Suppressor macrophage treated with lipopolysaccharide for 4 hours (primary cell): ENCODE measurements around the gene PHPT1.
"Not testable (repeated sequence)": the region's sequence is repeated elsewhere in the genome, so short reads cannot be mapped to it uniquely, and the experiment has no call there.

ENCODE experiments used
- DNase-seq: peaks from one replicate; pipeline ENCODE4 v3.0.0-alpha.2; 2020

The PHPT1 gene

DNA sequence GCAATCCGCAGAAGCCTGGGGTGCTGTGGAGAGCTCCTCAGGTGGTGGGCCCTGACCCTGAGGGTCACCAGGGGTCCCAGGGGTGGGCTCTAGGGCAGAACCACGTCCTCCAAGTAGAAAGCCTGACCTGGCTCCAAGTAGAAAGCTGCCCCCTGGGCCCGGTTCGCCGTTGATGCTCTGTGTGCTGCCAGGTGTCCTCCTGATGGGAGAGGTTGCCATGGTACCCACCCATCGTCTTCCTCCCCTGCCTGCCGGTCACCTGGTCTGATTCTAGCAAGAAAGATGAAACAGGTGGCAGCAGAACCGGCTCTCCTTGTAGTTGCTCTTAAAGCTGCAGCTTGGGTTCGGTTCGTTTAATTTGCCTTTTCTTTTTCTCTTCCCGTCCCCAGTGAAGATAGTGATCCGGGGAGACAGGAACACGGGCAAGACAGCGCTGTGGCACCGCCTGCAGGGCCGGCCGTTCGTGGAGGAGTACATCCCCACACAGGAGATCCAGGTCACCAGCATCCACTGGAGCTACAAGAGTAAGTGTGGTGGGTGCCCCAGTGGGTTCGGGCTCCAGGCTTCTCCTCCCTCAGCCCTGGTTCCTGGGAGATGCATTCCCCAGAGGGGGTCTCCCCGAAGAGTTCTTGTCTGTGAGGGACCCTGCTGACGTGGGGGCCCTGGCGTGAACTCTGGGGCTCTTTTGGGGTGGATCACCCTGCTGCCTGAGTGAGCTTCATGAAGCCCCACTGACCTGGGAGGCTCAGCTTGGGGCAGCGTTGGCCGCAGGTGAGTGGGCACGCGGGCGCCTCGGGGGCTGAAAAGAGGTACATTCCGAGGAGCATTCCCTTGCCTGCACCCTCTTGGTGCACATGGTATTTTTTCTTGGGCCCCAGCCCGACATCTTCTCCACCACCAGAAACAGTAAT lies 25.8 kb upstream of the PHPT1 start:
- no peak for DNase-seq

DNA sequence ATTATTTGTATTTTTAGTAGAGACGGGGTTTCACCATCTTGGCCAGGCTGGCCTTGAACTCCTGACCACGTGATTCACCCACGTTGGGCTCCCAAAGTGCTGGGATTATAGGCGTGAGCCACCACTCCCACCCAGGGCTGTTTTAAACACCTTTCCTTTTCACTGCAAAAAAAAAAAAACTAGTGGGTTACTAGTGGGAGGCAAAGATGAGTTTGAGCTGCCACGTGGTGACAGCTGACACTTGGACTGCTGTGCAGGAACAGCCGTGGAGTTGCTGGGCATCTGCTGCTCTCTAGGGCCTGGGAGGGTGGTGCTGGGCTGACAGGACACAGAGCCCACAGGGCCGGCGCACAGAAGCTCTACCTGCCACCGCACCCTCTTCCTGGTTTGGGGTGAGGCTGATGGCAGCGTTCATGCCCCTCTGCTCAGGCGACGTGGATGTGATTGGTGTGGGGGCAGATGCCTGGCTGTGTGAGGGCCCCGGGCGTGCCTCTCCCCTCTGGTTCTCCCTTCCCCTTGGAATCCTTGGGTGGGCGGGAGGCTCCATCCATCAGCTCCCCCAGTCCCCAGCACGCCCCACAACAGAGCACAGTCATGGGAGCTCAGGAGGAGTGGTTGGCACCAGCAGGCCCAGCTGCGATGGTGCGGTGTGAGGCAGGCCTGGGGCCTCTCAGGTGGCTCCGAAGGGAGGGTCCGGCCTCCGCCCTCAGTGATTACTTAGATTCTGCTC lies 24.5 kb upstream of the PHPT1 start:
- DNase-seq = no peak

DNA sequence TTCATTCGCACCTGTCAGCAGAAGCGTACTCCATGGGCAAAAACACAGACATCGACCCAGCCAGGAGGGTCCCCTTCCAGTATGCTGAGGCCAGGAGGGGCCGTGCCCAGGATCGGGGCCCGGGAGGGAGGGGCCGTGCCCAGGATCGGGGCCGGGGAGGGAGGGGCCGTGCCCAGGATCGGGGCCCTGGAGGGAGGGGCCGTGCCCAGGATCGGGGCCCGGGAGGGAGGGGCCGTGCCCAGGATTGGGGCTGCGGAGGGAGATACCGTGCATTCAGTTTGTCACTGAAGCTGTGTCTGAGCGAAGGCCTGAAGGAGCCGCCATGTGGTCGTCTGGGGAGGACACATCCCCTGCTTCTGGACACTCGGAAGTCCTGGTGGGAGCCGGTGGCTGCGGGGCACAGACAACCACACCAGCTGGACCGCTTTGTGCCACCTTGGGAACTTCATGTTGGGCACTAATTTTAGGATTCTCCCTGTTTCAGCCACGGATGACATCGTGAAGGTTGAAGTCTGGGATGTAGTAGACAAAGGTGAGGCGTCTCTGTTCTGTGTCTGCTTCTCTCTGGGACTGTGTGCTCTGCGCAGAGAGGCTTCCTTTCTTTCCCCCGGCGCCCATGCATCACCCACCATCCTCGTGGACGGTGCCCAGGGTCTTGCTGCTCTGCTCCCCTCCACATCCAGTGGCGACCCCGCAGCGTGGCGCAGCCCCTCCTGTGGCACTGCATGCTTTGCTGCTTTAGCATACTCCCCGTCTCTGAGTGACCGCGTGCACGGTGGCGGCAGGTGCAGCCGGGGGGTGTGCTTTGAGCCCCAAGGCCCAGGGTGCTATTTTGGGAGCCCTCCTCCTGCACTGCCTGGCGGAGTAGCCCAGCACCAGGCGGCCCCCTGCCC lies 23.7 kb upstream of the PHPT1 start:
- no peak for DNase-seq

DNA sequence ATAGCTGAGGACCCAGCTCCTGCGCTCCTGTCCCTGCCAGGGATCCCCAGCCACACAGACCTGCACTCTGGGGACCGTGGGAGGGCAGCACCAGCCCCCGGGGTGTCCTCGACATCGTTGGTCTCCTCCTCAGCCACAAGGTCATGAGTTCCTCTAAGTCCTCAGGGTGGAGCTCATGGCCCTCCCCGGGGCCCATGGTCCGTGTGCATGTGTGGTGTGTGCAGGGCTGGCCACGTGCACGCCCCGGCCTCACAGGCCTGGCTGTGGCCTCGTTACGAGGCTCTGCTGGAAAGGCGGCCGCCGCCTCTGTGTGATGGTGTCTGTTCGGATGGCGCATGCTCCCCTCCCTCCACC lies 23.0 kb upstream of the PHPT1 start:
- DNase-seq = no peak

DNA sequence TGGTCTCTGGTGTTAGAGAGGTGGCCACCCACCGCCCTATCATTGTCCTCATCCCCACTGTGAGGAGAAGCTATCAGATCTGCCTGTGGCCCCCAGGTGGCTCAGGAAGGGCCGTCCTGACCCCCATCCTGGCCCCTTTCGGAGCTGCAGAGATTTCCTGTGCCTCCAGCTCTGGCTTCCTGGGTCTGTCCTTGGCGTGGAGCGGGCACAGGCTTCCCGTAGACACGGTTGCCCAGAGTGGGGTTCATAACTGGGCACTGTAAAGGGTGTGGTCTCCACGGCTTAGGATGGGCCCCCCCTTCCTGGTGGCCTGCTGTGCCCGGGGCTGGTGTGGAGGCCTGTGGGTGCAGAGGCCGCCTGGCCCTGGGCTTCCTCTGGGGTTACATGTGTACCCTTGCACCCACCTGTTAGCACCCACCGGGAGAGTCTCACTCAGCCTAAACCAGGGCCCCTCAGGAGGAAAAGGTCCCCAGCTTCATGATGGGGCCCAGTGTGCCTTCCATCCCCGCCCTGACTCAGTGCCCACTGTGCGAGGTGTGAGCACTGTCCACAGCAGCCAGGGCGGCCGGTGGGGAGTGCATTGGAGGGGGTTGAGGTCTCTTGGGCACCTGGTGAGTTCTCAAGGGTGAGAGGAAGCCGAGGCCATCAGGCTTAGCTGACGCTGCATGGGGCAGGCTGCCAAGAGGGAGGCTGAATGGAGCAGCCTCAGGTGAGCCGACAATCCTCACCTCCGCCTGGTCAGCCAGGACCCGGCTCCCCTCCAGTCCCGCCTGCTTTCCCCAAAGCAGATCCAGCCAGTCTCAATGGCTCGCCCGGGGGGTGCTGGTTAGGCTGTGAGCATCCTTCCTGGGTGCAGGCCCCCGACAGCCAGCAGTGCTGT lies 22.3 kb upstream of the PHPT1 start:
- no peak for DNase-seq

DNA sequence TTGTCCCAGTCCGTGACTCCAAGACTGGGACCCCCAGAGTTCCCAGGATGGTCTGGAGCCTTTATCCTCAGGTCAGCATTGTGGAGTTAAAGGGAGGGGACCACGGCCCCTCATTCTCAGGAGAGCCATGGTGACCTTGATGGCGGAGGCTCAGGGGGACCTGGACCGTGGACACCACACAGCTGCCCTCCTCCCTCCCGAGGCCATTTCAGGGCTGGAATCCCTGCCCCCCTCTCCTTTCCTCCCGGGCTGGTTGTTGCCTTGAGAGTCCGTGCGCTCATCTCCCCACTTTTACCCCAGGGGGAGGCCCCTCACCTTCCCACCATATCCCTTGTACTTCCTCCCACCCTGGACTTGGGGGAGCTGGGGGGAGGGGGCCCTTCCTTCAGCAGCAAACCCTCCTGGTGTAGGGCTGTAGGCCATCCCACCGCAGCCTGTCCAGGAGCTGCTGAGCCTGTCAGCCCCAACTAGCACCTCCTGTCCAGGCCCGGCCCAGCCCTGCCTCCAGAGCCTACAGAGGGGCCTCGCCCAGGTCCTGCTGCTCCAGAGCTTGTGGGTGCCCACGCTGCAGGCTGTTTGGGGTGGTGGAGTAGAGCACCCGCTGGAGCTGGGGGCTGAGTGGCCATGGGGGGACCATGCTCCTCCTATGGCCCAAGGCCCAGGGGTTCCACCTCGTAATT lies 21.3 kb upstream of the PHPT1 start:
- DNase-seq = no peak

DNA sequence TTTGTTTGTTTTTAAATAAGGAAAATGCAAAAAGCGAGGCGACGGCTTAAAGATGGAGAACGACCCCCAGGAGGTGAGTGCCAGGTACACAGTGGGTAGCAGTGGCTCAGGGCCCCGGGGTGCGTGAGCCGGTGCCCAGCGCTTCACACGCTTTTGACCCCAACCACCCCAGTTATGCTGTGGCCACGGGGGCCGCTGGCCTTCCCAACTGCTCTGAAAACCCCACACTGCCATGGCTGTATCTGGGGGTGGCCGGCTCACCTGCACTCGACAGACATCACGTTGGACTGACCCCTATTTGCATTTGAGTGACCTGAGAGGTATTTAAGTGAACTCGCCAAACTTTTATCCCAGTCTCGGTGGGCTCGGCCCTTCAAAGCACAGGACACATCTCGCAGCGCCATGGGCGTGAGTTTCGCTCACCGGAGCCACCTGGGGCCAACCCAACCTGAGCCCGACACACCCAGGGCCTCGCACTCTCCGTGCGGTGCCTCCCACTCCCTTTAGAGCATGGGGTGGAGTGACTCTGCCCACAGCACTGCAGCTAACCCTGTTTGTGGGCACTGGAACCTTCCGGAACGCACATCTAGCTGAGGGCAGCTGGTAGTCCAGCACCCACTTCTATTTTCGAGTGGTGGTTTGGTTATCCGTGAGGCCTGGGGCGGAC lies 20.6 kb upstream of the PHPT1 start:
- DNase-seq = no peak

DNA sequence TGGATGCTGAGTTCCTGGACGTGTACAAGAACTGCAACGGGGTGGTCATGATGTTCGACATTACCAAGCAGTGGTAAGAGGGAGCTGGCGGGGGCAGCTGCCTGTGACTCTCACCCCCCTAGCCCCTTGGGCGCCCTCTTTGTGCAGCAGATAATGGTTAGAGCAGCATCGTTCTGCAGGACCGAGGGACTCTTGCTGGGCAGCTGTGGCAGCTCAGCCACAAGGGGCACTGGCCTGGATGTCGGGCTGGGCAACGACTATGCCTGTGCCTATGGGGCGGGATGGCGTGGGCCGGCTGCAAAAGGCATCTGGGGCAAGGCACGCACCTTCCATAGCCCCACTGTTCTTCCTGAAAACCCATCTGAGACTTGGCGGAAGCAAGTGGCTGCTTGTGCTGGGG lies 19.8 kb upstream of the PHPT1 start:
- no peak for DNase-seq

DNA sequence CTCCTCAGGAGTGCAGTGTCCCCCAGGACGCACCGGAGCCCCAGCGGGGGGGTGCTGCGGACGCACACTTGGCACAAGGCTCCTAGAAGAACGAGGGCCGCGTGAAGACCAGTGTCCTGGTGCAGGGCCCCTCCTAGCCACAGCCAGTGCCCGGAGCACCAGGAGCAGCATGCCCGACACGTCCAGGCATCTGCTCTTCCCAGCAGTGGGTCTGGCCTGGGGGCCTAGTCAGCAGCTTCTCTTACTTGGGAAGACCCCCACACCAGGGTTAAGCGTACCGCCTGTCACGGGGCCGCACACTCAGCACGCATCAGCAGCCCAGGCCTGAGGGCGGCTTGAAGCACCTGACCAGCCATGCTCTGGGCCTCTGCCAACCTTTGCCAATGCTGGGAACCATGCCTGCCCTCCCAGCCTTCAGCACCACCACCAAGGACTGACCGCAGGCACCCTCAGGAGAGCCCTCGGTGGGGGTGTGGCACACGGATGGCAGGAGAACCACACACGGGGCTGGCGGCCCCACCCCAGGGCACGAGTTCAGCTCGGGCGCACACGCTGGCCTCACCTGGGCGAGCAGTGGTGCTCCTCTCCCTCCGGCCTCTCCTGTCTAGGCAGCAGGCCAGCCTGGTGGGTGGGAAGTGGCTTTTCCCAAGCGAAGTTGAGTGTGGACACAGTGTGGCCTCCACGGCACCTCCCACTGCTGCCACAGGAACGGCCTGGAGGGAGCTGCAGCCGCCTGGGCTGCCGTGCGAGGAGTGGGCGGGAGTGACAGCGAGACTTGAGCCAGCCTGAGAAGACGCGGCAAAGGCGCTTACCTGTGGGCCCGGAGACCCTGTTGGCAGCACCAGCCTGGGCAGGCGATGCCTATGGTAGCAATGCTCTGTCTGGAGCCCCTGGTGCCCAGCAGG lies 19.0 kb upstream of the PHPT1 start:
- no peak for DNase-seq

DNA sequence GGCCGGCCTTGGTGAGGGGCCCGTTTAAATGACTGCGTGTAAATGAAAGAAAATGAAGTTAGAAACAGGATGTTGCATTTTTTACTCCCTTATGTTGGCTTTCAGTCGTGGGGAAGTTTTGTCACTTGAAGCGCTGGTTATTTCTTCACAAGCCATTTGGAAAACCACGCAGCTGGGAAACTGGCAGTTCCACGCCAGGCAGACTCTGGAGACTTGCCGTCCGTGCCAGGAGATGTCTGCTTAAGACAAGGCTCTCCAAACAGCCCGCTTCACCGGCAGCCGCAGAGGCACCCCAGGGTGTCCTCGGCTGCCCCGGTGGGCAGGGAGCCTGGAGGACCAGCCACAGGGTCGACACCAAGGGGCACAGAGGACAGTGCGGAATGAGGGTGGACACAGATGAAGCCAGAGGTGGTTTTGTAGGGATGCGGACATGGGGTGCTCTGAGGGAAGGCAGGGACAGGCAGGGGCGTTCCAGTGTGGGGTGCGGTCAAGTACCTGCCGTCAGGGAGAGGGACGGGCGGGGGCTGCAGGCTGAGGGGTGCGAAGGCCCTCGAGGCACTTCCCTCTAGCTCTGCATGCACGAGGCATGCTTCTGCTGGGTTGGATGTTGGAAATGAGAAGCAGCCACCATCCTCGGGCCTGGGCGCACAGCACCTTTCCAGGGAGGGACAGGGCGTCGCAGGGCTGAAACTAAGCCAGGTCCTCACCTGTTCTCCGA lies 18.0 kb upstream of the PHPT1 start:
- no peak for DNase-seq

DNA sequence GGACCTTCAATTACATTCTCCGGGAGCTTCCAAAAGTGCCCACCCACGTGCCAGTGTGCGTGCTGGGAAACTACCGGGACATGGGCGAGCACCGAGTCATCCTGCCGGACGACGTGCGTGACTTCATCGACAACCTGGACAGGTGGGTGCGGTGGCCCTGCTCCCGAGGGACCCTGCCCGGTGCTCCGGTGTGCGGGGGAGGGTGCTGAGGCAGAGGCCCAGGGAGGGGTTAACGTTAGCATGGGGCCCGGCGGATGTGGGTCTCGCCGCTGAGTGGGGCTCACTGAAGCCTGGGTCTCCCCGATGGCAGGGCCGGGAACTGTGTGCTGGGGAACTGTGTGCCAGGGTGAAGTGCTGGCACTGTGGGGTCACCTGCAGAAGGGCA lies 17.5 kb upstream of the PHPT1 start:
- DNase-seq = no peak

DNA sequence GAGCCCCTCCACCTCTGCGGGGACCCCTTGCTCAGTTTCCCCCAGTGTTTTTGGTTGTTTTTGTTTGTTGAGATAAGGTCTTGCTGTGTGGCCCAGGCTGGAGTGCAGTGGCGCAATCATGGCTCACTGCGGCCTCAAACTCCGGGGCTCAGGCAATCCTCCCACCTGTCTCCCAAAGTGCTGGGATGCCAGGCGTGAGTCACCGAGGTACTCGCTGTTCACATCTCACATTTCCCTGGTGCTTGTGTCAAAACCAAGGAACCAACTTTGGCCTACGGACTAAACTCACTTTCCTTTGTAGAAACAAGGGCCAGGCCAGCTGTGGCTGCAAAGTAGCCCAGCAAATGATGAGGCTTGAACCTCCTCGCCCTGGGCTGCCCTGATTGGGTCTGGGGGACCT lies 16.6 kb upstream of the PHPT1 start:
- no peak for DNase-seq

DNA sequence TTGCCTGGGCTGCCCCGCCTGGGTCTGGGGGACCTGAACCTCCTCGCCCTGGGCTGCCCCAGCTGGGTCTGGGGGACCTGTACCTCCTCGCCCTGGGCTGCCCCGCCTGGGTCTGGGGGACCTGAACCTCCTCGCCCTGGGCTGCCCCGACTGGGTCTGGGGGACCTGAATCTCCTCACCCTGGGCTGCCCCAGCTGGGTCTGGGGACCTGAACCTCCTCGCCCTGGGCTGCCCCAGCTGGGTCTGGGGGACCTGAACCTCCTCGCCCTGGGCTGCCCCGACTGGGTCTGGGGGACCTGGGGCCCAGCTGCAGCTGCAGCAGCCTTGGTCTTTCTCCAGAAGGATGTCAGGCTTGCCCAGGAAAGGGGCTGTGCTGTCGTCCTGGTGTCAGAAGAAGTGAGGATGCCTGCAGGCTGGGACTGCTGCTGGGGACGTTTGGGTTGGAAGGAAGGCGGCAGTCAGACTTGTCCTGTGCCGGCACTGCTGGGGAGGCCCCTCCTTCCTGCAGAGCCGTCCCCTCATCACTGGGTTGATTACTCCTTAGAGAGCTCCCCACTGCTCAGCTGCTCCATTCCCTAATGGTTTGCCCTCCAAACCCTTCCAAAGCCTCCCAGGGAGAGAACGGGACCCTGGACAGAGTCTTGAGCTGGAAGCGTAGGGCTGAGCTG lies 15.7 kb upstream of the PHPT1 start:
- not testable (repeated sequence) for DNase-seq

DNA sequence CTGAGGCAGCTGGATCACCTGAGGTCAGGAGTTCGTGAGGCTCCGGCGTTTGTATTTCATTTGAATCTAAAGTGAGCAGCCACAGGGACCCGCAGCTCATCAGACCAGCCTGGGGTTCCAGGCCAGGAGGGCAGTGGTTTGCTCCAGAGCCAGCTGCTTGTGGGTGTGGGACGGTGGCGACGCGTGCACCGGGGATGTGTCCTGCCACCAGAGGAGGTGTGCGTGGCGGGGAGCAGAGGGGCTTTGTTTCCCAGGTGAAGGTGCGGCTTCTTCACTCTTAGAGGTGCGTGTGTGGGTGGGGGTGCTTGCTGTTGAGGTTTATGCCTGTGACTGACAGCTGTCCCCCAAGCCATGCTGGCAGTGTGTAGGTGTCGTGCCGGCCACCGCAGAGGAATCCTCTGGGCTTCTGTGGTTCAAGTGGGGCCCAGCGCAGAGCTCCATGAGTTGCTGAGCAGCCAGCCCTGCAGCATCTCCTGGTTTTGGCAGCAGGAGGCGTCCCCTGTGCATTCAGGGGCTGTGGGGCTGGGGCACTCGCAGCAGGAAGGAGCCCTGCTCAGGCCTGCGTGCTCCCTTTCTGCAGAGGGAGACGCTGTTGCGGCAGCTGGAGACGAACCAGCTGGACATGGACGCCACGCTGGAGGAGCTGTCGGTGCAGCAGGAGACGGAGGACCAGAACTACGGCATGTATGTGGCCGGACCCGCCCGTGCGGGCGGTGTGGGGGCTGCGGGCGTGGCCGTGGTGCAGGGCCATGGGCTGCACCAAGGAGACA lies 13.9 kb upstream of the PHPT1 start:
- DNase-seq = no peak

DNA sequence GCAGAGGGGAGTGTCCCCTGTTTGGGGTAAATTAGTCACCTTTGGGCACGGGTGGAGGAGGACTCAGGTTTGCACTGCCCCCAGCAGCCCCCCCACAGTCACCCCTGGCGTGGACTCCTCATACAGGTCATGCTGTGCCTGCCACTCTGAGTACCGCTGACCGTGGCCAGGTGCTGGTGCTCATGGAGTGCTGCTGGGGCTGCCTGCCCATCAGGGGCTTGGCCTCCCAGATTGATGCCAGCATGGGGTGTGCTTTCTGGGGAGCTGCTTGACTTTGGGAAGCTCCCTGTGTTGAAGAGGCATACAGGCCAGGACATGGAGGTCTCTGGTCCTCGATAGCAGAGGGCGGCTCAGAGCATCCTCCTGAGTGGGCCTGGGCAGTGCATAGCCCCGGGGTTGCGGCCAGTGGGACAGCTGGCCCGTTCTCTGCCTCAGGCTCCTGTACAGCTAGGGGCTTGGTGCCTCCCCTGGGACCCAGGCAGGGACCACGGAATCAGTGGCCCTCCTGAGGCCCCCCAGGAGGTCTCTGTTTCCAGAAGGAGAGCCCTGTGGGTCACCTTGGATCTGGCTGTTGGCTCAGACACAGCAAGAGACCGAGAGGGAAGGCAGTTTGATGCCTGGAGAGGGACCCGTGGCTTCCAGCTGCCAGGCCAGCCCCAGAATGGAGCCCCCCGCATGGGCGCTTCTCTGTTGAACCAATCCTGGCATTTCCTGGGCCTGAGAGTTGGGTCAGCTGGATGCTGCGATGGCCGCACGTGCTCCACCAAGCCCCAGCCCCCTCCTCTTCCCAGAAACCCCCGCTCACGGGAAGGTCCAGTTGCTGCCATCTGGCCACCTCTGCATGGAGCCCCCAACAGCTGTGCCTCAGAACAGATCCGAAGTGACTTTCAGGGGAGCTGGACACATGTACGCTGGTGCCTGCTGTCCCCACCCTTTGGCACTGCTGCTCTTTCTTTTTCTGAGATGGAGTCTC lies 13.0 kb upstream of the PHPT1 start:
- DNase-seq = no peak

DNA sequence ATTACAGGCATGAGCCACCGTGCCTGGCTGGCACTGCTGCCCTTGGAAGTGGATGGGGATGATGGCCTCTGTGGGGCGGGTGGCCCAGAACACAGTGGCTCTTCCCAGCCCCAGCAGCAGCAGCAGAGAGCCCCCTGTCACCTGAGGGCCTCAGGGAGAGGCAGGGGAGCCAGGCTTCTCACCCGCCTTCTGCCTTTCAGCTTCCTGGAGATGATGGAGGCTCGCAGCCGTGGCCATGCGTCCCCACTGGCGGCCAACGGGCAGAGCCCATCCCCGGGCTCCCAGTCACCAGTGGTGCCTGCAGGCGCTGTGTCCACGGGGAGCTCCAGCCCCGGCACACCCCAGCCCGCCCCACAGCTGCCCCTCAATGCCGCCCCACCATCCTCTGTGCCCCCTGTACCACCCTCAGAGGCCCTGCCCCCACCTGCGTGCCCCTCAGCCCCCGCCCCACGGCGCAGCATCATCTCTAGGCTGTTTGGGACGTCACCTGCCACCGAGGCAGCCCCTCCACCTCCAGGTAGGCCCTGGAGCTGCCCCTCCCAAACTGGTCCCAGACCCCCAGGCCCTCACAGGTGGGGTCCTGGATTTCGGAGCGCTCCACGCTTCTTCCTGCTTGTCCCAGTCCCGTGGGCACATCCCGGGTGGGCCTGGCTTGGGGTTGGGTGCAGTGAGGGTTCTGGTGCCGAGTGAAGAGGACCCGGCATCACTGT lies 11.9 kb upstream of the PHPT1 start:
- no peak for DNase-seq
